HG02678 (cell line): ENCODE data around the gene CDH23.

Experiments
- ATAC-seq: cut with Tn5 transposase; IDR thresholded peaks from one replicate; pipeline ENCODE4 v1.9.1; 2021; ENCODE audit warnings: mild to moderate bottlenecking, moderate library complexity; ENCODE audit not compliant: unreplicated experiment

Gene CDH23

DNA sequence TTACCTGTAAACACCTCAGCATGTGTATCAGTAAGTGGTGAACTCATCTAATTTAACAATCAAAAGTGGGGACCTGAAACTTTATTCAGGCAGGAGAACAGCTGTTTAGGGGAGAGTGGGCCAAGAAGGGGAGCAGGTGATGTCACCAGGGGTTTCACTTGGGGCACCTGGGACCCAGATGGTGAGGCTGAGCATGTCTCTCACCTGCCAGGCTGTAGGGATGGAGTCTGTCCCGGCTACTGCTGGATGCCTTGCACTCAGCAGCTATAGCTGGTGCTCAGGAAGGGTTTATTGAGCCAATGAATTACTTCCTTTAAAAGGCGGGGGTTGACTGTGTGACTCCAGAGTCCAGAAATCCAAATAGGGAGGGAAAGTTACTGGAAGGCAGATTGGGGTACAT lies 23.0 kb downstream of the CDH23 start:
- ATAC-seq: no peak

GRCh38 chr10:71421075-71421434 lies 24.3 kb downstream of the CDH23 start:
- no peak for ATAC-seq

- no peak for ATAC-seq
Measured at GRCh38 chr10:71423250-71423649, 26.5 kb downstream of the CDH23 start.

- ATAC-seq: no peak
Measured at GRCh38 chr10:71423901-71424300, 27.2 kb downstream of the CDH23 start.

GRCh38 chr10:71424496-71425194 lies 27.9 kb downstream of the CDH23 start:
- ATAC-seq: no peak

GRCh38 chr10:71426058-71426605 lies 29.4 kb downstream of the CDH23 start:
- ATAC-seq: no peak

DNA sequence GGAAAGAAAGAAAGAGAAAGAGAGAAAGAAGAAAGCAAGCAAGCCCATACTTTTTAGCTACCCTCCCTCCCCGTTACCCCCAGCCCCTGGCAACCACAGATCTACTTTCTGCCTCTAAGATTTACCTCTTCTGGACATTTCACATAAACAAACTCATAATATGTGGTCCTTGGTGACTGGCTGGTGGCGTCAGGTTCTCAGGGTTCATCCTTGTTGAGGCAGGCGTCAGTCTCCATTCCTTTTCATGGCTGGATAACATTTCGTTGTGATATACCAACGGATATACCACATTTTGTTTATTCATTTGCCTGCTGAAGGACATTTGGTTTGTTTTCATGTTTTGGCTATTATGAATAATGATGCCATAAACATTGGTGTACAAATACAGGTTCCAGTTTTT lies 30.5 kb downstream of the CDH23 start:
- ATAC-seq: no peak

DNA sequence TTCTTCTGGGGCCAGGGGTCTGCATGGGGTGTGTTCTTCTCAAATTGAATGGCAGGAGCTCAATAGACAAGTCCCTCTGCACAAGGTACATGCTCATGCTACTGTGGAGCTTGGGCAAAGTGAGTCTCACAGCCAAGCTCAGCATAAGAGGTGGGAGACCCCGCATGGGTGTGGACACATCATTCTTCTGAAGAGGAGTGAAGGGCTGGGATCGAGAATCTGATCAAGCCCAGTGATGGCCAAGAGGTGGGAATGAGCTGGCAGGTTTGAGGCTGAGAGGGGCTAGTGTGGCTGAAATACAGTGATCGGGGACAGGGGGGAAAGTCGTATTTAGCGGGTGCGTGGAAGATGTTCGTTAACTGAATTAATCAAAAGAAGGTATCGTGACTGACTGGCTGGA lies 32.6 kb downstream of the CDH23 start:
- no peak for ATAC-seq

GRCh38 chr10:71429929-71430328 lies 33.2 kb downstream of the CDH23 start:
- ATAC-seq: no peak

- ATAC-seq: no peak
Measured at GRCh38 chr10:71431239-71432100, 34.8 kb downstream of the CDH23 start.

DNA sequence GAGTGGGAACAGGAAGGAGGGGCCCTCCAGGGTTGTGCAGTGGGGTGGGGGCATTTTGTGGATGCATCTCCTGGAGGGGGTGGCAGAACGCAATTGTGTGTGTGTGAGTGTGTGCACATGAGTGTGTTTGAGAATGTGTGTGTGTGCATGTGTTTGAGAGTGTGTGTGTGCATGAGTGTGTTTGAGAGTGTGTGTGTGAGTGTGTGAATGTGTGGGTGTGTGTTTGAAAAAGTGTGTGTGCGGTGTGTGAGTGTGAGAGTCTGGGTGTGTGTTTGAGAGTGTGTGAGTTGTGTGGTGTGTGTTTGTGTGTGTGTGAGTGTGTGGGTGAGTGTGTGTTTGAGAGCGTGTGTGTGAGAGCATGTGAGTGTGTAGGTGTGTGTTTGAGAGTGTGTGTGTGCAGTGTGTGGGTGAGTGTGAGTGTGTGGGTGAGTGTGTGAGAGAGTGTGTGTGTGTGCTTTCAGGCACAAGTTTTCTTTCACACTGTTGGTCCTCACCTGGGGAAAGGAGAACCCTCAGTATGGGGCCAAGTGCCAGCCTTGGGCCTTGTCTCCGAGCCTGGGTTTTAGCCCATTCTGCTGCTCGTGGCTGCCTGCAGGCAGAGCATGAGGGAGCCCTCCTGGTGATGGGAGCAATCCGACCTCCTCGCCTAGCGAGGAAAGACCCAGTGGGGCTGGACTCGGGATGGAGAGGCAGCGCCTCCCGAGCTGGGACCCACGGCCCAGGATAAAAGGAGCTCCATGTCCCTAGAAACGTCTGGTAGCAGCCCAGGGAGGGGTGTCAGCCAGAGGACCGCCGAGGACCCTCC lies 35.6 kb downstream of the CDH23 start:
- no peak for ATAC-seq

- ATAC-seq: no peak
Measured at GRCh38 chr10:71432956-71433767, 36.4 kb downstream of the CDH23 start.

DNA sequence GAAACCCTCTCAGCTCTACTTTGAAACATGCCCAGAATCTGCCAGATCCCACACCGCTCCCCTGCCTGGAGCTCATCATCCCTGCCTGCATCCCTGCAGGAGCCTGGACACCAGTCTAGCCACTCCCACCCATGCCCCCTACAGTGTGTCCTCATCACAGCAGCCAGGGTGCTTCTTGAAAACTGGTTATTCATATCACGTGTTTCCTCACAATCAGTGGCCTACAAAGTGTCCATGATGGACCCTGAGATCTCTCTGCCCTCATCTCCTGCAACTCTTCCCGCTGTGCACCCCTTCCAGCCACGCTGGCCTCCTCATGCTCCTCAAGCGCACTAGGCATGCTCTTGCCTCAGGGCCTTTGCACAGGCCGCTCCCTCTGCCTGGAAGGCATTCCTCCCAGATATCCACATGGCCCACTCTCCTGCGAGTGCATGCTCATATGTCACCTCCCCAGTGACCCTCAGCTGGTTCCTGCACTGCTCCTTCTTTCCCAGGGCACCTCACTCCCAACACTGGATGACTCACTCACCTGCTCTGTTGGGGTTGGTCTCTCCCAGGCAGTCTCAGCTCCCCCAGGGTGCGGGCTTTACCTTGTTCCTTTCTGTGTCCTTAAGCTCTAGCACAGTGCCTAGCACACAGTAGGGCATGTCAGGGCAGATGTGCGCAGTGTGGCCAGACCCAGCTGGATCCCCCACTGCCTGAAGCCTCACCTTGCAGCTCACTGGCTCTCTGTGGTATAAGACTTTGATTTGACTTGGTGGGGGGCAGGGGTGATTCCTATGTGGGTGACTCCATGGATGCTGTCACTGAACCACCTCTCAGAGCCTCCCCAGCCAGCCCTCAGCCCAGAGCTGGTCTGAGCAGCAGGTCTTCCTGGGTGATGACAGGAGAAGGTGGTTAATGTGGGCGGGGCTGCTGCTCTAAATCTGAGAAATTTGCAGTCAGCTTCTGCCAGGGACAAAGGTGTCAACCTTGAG lies 37.3 kb downstream of the CDH23 start:
- no peak for ATAC-seq

DNA sequence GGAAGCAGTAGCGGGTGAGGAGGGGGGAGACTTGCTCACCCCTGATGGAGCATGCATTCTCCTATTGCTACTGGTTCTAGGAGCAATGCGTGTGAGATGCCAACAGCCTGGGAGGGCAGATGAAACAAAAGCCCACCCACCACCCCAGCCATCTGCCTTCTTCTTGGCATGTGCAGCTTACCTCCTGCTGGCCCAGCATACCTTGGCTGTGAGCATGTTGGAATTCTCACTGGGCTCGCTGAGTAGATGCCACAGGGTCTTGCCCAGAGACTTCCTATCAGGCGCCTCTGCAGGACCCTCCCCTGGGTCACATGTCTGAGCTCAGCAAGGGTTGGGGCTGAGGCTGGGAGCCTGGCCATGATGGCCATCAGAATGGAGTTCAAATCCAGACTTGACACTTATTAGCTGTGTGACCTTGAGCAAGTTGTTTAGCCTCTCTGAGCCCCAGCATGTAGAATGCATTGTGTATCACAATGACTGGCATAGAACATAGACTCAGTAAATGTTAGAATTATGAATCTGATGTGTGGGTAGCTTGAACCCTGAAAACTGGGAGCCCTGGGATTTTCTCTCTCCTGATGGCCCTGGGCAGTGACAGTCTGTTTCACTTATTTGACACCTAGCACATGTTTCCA lies 38.2 kb downstream of the CDH23 start:
- no peak for ATAC-seq

GRCh38 chr10:71435571-71436267 lies 39.0 kb downstream of the CDH23 start:
- no peak for ATAC-seq

DNA sequence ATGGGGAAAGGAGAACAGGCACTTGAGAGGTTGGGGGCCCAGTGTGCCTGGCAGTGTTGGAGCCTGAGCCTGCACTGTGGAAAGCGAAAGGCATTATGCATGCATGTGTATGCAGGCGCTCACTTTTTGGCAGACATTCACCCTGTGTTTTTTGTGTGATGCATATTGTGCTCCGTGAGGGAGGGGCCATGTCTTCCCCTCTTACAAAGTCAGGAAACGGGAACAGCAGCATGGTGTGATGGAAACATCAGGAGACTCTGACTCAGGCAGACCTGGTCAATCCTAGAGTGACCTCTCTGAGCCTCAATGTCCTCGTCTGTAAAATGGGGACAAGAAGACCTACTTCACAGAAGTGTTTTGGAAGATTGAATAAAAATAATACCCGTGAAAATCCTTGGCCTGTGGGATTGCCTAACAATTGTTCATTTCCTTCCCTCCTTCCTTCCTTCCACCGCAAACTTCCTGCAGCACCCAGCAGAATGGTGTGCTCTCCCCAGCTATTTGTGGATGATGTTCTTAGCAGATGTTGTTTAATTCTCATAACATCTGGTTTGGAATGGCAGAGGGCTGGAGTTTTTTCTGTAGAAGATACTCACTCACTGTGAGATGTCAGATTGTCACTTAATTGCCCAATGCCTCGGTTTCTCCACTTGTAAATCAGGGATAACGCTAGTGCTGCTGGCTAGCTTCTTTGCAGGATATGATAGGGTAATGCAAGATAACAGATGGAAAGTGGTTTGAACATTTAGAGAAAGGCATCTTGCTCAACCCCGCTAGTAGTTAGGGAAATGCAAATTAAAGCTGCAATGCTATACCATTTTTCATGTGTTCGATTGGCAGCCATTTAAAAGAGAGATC lies 39.8 kb downstream of the CDH23 start:
- no peak for ATAC-seq

- ATAC-seq: no peak
Measured at GRCh38 chr10:71437537-71438092, 40.9 kb downstream of the CDH23 start.
